H1 (cell line): ENCODE measurements around the gene RCAN3. TPM values are rescaled to one million over a fixed set of nuclear protein-coding genes. Genes with fewer than 3 reads are reported as not detected.

Experiments used
- CTCF ChIA-PET: fragments of 300-600 bp; sonication (Branson Sonifier 250); formaldehyde crosslinking; loops from one replicate; lab custom pipeline; 2021; ENCODE audit not compliant: partially characterized antibody; lab: Charles Lee
- POLR2A ChIA-PET: fragments of 300-600 bp; sonication (Branson Sonifier 250); formaldehyde crosslinking; loops from one replicate; lab custom pipeline; 2021; ENCODE audit warnings: inconsistent platforms; ENCODE audit not compliant: partially characterized antibody; lab: Charles Lee
- DNase-seq, 2 experiments: peaks; one replicate each; pipeline versions ENCODE4 v3.0.0 to v3.0.0-alpha.2; 2010 to 2022; ENCODE audit warnings: low spot score in 2 of 2, low read depth in 1 of 2, mixed read lengths in 1 of 2
- FAIRE-seq: peaks from 2 replicates; lab custom pipeline; 2011; peaks lifted over from hg19 to GRCh38; lab: Jason Lieb, UNC
- H2AFZ ChIP-seq: 2 replicates; pipeline ENCODE4 v1.8.1; 2012; ENCODE audit warnings: low read length, inconsistent platforms
- H2AK5ac ChIP-seq: 2 replicates; pipeline ENCODE4 v1.6.1; 2013; ENCODE audit warnings: low read depth, low read length
- H2BK120ac ChIP-seq: replicated peaks from 2 replicates; pipeline ENCODE3; 2013; ENCODE audit warnings: low read depth, low read length, inconsistent platforms
- H2BK12ac ChIP-seq: 2 replicates; pipeline ENCODE4 v1.6.1; 2013; ENCODE audit warnings: low read depth, low read length
- H2BK15ac ChIP-seq: 2 replicates; pipeline ENCODE4 v1.6.1; 2013; ENCODE audit warnings: low read length
- H2BK20ac ChIP-seq: 2 replicates; pipeline ENCODE4 v1.6.1; 2013; ENCODE audit warnings: low read length
- H2BK5ac ChIP-seq: 2 replicates; pipeline ENCODE4 v1.6.1; 2013; ENCODE audit warnings: low read depth, low read length
- H3K14ac ChIP-seq: 2 replicates; pipeline ENCODE4 v1.6.1; 2013; ENCODE audit warnings: inconsistent platforms; ENCODE audit not compliant: insufficient read length
- H3K18ac ChIP-seq: 2 replicates; pipeline ENCODE4 v1.6.1; 2013; ENCODE audit warnings: low read length; ENCODE audit errors: extremely low read depth
- H3K23ac ChIP-seq: 2 replicates; pipeline ENCODE4 v1.6.1; 2013; ENCODE audit warnings: inconsistent platforms; ENCODE audit not compliant: insufficient read length
- H3K23me2 ChIP-seq: 2 replicates; pipeline ENCODE4 v1.6.1; 2013; ENCODE audit warnings: low read depth, low read length
- H3K27ac ChIP-seq: 2 replicates; pipeline ENCODE4 v1.6.1; 2011; ENCODE audit warnings: low read depth, low read length, inconsistent platforms
- H3K27me3 ChIP-seq, 4 experiments: replicated peaks in 1 of 4; 1 replicate in 1 of 4; 2 replicates in 3 of 4; pipeline versions ENCODE4 v1.6.1 to v1.8.1; 2011 to 2013; ENCODE audit warnings: low read length in 3 of 4, mild to moderate bottlenecking in 3 of 4, inconsistent platforms in 2 of 4, mixed read lengths in 2 of 4, moderate library complexity in 1 of 4; ENCODE audit not compliant: control insufficient read depth in 3 of 4, insufficient read depth in 3 of 4; ENCODE audit errors: extremely low read depth in 1 of 4
- H3K36me3 ChIP-seq, 4 experiments: 2 replicates each; pipeline versions ENCODE4 v1.6.1 to v1.8.1; 2011 to 2013; ENCODE audit warnings: mild to moderate bottlenecking in 4 of 4, low read length in 3 of 4, moderate library complexity in 2 of 4, control low read depth in 1 of 4, inconsistent platforms in 1 of 4; ENCODE audit not compliant: insufficient read depth in 4 of 4, control insufficient read depth in 2 of 4
- H3K4ac ChIP-seq: replicated peaks from 2 replicates; pipeline ENCODE3; 2013; ENCODE audit warnings: low read length, low read depth, mixed read lengths, inconsistent platforms; ENCODE audit not compliant: insufficient read length
- H3K4me1 ChIP-seq, 4 experiments: replicated peaks in 1 of 4; 1 replicate in 1 of 4; 2 replicates in 3 of 4; pipeline versions ENCODE4 v1.6.1 to v1.8.1; 2011 to 2013; ENCODE audit warnings: low read length in 3 of 4, inconsistent platforms in 2 of 4, mixed read lengths in 1 of 4; ENCODE audit not compliant: insufficient read depth in 4 of 4, control insufficient read depth in 3 of 4
- H3K4me2 ChIP-seq, 2 experiments: 2 replicates each; pipeline versions ENCODE4 v1.6.1 to v1.8.1; 2011 to 2013; ENCODE audit warnings: low read depth in 2 of 2, low read length in 2 of 2, control low read depth in 1 of 2, inconsistent platforms in 1 of 2, mild to moderate bottlenecking in 1 of 2; ENCODE audit not compliant: insufficient read depth in 1 of 2
- H3K4me3 ChIP-seq, 4 experiments: fragments of 200-600, 300-600 bp in 1 of 4; sonication (generic), shearing (Covaris generic), sonication (Bioruptor Twin) in 1 of 4; 2 replicates each; pipeline versions ENCODE4 v1.5.1 to v1.8.1; 2011 to 2016; ENCODE audit warnings: low read length in 4 of 4, low read depth in 3 of 4, control low read depth in 2 of 4, inconsistent platforms in 2 of 4, mild to moderate bottlenecking in 2 of 4, mixed read lengths in 1 of 4, moderate library complexity in 1 of 4; ENCODE audit not compliant: insufficient read depth in 2 of 4; ENCODE audit errors: extremely low read depth in 1 of 4
- H3K56ac ChIP-seq: replicated peaks from 2 replicates; pipeline ENCODE3; 2013; ENCODE audit warnings: low read depth, mild to moderate bottlenecking, mixed read lengths, low read length, inconsistent platforms; ENCODE audit not compliant: insufficient read length
- H3K79me1 ChIP-seq: 2 replicates; pipeline ENCODE4 v1.6.1; 2013; ENCODE audit warnings: low read depth, low read length, control low read depth
- H3K79me2 ChIP-seq, 2 experiments: 2 replicates each; pipeline versions ENCODE4 v1.6.1 to v1.8.1; 2012 to 2013; ENCODE audit warnings: low read length in 2 of 2, mild to moderate bottlenecking in 2 of 2, inconsistent platforms in 1 of 2; ENCODE audit not compliant: insufficient read depth in 2 of 2, control insufficient read depth in 1 of 2
- H3K9ac ChIP-seq, 4 experiments: replicated peaks in 1 of 4; 1 replicate in 1 of 4; 2 replicates in 3 of 4; pipeline versions ENCODE4 v1.6.1 to v1.8.1; 2011 to 2013; ENCODE audit warnings: low read depth in 3 of 4, low read length in 3 of 4, control low read depth in 2 of 4, mild to moderate bottlenecking in 2 of 4, moderate library complexity in 2 of 4, inconsistent platforms in 1 of 4; ENCODE audit errors: extremely low read depth in 1 of 4
- H3K9me3 ChIP-seq, 2 experiments: 2 replicates each; pipeline versions ENCODE4 v1.6.1 to v1.8.1; 2012 to 2013; ENCODE audit warnings: mild to moderate bottlenecking in 2 of 2, moderate library complexity in 2 of 2, control low read depth in 1 of 2, inconsistent platforms in 1 of 2, low read depth in 1 of 2, low read length in 1 of 2, mixed read lengths in 1 of 2; ENCODE audit not compliant: insufficient read depth in 2 of 2
- H4K20me1 ChIP-seq, 2 experiments: replicated peaks in 1 of 2; 2 replicates each; pipeline versions ENCODE3 to v1.8.1; 2011 to 2013; ENCODE audit warnings: inconsistent platforms in 2 of 2, low read length in 2 of 2, mild to moderate bottlenecking in 1 of 2; ENCODE audit not compliant: insufficient read depth in 2 of 2, control insufficient read depth in 1 of 2
- H4K5ac ChIP-seq: 2 replicates; pipeline ENCODE4 v1.6.1; 2013; ENCODE audit warnings: low read length, low read depth, mixed read lengths, inconsistent platforms; ENCODE audit not compliant: insufficient read length
- H4K8ac ChIP-seq: 2 replicates; pipeline ENCODE4 v1.8.0; 2013; ENCODE audit warnings: mild to moderate bottlenecking, moderate library complexity, low read length, inconsistent platforms; ENCODE audit not compliant: insufficient read depth; ENCODE audit errors: extremely low read depth
- H4K91ac ChIP-seq: replicated peaks from 2 replicates; pipeline ENCODE3; 2013; ENCODE audit warnings: low read length, mixed read lengths, inconsistent platforms; ENCODE audit not compliant: insufficient read length
- HDAC2 ChIP-seq, 2 experiments: fragments of 300-600 bp in 1 of 2; sonication (generic) in 1 of 2; IDR thresholded peaks; 2 replicates each; pipeline ENCODE4 v1.6.1; 2011 to 2012; ENCODE audit warnings: low read depth in 2 of 2, low read length in 2 of 2, mild to moderate bottlenecking in 2 of 2, moderate library complexity in 2 of 2, borderline replicate concordance in 1 of 2, inconsistent platforms in 1 of 2
- TBP ChIP-seq: IDR thresholded peaks from 2 replicates; pipeline ENCODE4 v1.6.1; 2011; ENCODE audit warnings: low read depth, low read length, improper control_type of control experiment
- WGBS, 2 experiments: shearing (Covaris generic) in 1 of 2; methylation state at CpG; one replicate each; pipeline versions ENCODE4 v1.1.6 to v1.1.7; 2013 to 2015; ENCODE audit warnings: low lambda C conversion rate in 2 of 2, mixed read lengths in 2 of 2, inconsistent platforms in 1 of 2, low coverage in 1 of 2, missing lambda C conversion rate in 1 of 2; ENCODE audit not compliant: insufficient replicate concordance in 2 of 2, insufficient coverage in 1 of 2, insufficient read length in 1 of 2; ENCODE audit errors: extremely low coverage in 1 of 2, missing lambda C conversion rate in 1 of 2; 5-methylcytosine and 5-hydroxymethylcytosine counted together
- polyA plus RNA-seq, 7 experiments: library from polyadenylated mRNA; depleted of rRNA in 3 of 7; stranded (reverse) in 5 of 7; unstranded in 2 of 7; fragments of >200 nt in 5 of 7; fragments of 200-250 nt in 2 of 7; gene quantifications; 1 replicate in 5 of 7; 2 replicates in 1 of 7; 4 replicates in 1 of 7; pipeline versions ENCODE4 v1.2.1 to v1.2.3, GENCODE V29; 2011 to 2013; ENCODE audit warnings: missing spikeins in 2 of 7, mixed read lengths in 2 of 7
- total RNA-seq: library from RNA; stranded (reverse); fragmentation: NEBNext Ultra II Directional; extraction: Animal tissue kit (Norgen Biotek cat#: 25700); gene quantifications from 2 replicates; pipeline ENCODE4 v1.2.1, GENCODE V29; 2021

The RCAN3 gene
- total and polyA plus RNA-seq, 2 of the 8 experiments (the other 6 are each of a cell fraction or from before 2014, with no cell fraction given) = 5.6 to 16.6 TPM

DNA sequence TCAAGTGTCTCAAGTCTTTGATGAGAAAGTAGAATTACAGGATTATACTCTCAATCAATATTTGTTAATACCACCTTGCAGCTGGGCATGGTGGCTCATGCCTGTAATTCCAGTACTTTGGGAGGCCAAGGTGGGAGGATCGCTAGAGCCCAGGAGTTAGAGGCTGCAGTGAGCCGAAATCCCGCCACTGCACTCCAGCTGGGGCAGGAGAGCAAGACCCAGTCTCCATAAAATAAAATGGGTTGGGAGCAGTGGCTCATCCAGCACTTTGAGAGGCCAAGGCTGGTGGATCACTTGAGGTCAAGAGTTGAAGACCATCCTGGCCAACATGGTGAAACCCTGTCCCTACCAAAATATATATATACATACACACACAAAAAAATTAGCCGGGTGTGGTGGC lies 52.1 kb downstream of the RCAN3 start:
- WGBS, 2 experiments = 97% methylated on average over 4 of the region's 4 CpGs; no CpG with 5 or more reads in 1 of the 2 experiments
- no peaks in the 10 kb centered on the region for H3K9me3 ChIP-seq
- no peak overlapping the region for H4K5ac ChIP-seq
- TF ChIP-seq HDAC2 (IDR thresholded peaks at IDR 0.05; ENCODE audit: borderline replicate concordance in 1 of 2, low read depth in 2 of 2, low read length in 2 of 2) (no peak), TBP (no peak)
- H3K79me1 ChIP-seq = no peaks in the 10 kb centered on the region
- H3K56ac ChIP-seq = no peak overlapping the region
- H2BK5ac ChIP-seq = no peak overlapping the region
- peaks cover 7% of the 10 kb centered on the region; the same call in 1 of the 2 replicates for H3K23me2 ChIP-seq
- no peak overlapping the region for H2AK5ac ChIP-seq
- H2BK15ac ChIP-seq = no peak overlapping the region
- no peaks in the 10 kb centered on the region for H4K20me1 ChIP-seq
- H2BK120ac ChIP-seq = no peak overlapping the region
- no peak overlapping the region for H3K27ac ChIP-seq
- peaks cover 0 to 30% (median 20%) of the 10 kb centered on the region in 4 experiments; a peak in 5 of 7 replicates for H3K27me3 ChIP-seq
- no peak overlapping the region for H3K9ac ChIP-seq
- FAIRE-seq (no peak), DNase-seq (no peak)
- no peaks in the 10 kb centered on the region for H3K79me2 ChIP-seq
- H2AFZ ChIP-seq = no peak overlapping the region
- H4K91ac ChIP-seq = no peak overlapping the region
- ChIA-PET CTCF (interaction anchor here (0.8 to 1.5 kb wide), 5 partner anchors 13 to 244 kb away, joined by 3 to 8 read pairs (median 3); no protein-coding TSS in a partner anchor), POLR2A (no interaction called here)
- no peaks in the 10 kb centered on the region for H3K36me3 ChIP-seq
- no peak overlapping the region for H4K8ac ChIP-seq
- H3K4me3 ChIP-seq = no peak overlapping the region
- H3K14ac ChIP-seq = no peak overlapping the region
- H3K18ac ChIP-seq = no peak overlapping the region
- H3K4ac ChIP-seq = no peak overlapping the region
- H3K4me1 ChIP-seq = peaks cover 0 to 14% (median 6%) of the 10 kb centered on the region in 4 experiments; a peak in 4 of 7 replicates
- no peak overlapping the region for H2BK12ac ChIP-seq
- no peak overlapping the region; a peak in 1 of 4 replicates for H3K4me2 ChIP-seq
- no peak overlapping the region for H2BK20ac ChIP-seq
- H3K23ac ChIP-seq = no peak overlapping the region
